ENCODE measurements around the gene PRR18.

Gene PRR18

DNA sequence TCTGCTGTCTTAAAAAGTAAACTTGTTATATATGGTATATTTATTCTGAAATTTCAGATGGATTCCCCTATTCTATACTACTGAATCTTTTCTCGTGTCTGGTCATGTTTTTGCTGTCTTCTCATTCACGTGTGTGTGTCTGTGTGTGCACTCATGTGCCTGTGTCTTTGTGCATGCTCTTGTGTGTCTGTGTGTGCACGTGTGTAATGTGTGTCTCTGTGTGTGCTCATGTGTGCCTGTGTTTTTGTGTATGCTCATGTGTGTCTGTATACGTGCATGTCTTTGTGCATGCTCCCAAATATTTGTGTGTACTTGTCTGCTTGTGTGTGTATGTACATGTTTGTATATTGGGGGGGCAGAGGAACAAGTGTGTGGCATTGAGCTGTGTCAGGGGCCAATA is 34.0 kb downstream of the PRR18 start:
- DNase-seq = no peak

DNA sequence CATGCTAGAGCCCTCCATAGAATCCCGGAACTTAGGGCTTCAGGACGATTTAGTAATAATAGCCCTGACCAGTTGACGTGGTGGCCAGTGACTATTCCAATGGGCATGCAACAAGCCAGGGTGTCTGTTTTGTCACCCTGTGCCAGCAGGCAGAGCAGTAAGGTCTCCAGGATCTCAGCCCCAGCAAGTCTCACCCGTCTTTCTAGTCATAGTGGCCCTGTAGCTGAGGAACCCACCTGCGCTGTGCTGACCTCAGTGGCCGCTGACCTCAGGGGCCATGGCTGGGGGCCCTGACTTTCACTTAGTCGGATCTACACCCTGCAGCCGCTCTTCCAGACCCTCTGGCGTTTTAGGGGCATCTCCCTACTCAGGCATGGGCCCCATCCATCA is 36.8 kb downstream of the PRR18 start:
- no peak for DNase-seq

DNA sequence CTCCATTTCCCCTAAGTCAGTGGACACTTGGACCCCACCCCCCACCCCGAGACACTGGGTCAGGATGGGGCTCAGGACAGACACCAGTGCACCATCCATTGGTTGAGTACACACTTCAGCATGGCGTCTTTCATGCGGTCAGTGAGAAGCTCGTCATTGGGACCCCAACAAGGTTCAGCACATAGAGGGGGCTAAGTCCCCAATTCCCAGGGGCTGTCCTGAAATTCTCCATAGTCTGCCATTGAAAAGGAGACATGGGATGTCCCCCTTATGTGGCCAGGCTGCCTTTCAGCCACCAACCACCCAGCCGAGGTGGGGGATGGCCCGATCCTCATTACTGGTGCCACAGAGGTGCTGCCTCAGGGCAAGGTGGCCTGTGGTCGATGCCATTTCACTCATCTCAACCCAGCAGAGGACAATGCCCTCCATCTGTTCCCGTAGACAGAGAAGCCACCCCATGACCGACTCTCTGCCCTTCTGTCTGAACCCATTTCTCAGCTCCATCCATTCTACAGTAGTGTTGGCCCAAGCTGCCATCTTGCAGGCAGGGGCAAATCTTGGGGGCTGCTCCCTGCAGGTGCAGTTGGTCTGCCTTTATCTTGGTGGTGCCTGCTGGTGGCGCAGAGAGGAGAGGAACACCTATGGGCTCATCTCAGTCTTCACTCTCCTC is 37.4 kb downstream of the PRR18 start:
- no peak for DNase-seq

DNA sequence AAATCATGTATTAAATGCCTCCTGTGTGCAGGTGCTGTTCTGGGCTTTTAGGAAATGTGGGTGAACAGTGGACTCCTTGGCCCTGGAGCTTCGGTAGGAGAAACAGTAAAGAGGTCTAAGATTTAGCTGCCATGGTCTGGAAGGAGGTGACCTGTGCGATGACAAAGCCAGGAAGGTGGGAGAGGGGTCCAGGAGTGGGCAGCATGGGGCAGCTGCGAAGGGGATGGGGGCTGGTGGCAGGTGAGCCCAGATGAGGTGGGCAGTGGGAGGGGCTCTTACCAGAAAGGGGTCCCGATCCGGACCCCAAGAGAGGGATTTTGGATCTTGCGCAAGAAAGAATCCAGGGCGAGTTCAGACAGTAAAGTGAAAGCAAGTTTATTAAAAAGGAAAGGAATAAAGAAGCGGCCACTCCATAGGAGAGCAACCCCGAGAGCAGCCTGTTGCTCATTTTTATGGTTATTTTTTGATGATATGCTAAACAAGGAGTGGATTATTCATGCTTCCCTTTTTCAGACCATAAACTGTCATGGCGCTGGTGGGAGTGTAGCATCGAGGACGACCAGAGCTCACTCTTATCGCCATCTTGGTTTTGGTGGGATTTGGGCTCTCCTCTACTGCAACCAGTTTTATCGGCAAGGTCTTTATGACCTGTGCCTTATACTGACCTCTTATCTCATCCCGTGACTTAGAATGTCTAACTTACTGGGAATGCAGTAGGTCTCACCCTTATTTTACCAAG is 38.7 kb downstream of the PRR18 start:
- no peak for DNase-seq

DNA sequence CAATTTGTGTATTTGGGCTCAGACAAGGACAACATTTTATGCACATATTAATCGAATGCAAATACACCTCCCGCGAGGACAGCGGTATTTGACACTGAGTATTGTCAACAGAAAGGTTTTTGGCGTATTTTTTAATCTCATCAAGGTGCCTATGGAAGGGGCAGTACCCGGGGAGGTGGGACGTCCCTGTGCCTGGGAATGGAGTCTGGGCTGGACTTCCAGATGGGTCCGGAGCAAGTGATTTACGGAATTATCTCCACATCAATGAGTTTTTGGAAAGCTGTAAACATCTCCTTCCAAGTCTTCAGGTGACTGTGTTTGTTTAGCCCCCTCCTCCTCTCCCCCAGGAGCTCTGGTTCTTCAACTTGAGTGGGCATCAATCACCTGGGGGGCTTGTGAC is 39.8 kb downstream of the PRR18 start:
- no peak for DNase-seq

DNA sequence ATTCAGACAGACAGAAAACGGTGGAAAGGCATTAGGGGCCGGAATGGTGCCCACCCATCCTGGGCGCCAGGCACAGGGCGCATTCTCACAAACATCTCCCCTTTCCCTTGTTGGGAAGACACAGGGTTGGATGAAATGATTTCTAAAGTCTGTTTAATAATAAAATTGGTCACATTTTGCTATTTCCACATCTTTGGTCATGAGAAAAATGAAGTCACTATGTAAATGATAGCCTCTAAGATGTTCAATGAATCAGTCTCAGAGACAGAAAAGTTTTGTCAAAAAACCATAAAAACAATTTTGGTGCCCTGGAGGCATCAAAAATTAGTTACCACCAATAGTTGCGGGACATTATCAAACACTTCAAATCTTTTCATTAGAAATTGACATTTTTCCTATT is 40.7 kb downstream of the PRR18 start:
- no peak for DNase-seq

DNA sequence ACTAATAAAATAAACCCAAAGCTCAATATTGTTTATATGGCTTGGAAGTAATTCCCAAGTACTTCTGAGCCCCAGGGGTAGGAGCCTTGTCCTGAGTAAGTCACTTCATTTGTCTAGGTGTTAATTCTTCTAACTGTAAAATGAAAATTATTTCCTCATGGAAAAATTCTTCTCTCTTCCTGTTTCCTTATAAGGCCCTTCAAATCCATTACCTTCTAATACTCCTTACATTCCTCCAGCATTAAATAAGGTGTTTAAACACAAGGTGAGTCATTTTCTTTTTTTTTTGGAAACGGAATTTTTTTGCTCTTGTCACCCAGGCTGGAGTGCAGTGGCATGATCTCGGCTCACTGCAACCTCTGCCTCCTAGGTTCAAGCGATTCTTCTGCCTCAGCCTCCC is 41.9 kb downstream of the PRR18 start:
- DNase-seq = no peak

DNA sequence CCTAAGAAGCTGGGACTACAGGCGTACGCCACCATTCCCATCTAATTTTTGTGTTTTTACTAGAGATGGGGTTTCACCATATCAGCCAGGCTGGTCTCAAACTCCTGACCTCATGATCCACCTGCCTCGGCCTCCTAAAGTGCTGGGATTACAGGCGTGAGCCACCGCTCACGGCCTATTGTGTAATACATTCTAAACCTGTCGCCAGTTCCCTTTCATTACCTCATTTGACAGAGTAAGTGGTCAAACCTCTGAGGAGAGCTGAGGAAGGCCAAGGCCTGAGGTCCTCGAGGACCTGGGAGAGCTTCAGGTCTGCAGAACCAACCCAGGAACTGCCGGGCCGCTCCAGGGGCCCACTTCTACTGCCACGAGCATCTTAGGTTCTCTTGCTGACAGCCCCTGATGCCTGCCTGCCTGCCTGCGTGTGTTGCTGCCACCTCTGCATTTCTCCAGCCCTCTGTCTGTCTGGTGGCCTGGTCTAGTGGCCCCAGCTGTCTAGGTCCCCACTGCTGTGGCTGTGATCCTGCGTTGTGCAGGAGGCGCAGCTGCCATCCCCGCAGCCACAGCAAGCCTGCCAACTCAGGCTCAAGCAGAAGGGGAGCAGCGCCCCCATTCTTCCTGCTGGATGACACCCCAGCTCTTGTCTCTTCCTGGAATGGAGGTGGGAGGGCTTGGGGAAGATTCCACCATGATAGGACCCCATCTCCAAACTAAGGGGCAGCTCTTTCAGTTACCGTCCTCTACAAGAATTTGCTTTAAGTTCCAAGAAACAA is 45.3 kb downstream of the PRR18 start:
- DNase-seq = no peak

DNA sequence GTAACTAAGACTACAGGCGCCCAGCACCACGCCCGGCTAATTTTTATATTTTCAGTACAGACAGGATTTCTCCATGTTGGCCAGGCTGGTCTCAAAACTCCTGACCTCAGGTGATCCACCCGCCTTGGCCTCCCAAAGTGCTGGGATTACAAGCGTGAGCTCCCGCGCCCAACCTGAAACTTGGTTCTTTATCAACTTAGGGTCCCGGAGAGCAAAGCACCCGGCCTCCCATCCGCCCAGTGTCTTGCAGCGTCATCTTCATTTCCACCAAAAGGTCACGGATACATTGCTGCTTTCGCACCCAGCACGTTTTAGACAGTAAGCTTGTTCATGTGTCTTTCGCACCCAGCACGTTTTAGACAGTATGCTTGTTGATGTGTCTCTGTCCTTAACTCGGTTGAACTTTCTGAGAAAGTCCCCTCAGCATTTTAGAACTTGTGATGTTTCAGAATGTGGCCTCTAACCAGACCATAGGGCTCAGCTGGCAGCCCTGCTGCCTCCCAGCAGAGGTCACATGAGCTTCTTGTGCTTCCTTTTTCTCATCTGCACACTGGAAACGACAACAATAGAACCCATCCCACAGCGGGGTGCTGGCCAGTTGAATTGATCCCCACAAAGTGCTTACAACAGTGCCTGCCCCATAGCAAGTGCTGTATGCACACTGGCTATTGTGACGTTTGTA is 48.8 kb downstream of the PRR18 start:
- no peak for DNase-seq

DNA sequence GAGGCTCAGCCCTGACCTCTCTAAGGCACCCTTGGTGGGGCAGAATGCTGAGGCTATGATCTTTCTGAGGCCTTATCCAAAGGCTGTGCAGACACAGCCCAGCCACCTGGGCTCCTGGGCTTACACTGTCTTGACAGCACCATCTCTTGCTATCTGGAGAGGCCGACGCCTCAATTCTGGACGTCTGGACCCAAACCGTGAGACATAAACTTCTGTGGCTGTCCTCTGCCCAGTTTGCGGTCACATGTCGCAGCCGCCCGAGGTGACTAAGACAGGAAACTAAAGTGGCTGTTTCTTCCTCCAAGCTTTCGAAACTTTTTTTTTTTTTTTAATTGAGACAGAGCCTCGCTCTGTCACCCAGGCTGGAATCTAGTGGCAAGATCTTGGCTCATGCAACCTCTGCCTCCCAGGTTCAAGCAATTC is 49.3 kb downstream of the PRR18 start:
- DNase-seq = no peak

DNA sequence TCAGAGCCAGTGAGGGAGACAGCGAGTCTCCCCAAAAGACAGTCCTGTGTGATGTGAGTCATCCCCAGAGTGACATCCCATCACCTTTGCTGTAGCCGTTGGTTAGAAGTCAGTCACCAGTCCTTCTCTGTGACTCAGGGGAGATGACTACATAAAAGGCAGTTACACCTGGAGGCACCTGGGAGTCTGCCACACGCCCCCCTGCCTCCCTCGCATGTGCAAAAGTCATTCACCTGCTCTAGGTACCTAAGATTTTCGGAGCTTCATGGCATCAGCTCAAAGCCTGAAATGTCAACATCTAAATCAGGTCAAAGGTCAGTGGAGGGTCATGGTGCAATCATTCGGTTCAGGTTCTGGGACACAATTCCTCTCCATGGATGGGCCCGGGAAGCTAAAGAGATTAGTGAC is 50.3 kb downstream of the PRR18 start:
- no peak for DNase-seq

All from NCI-H226 (cell line).